Measurements from ENCODE around the gene CHMP4A.

CHMP4A gene

GRCh38 chr14:24212924-24213865 lies at the start of gene CHMP4A:
TSS of gene CHMP4A (minus strand) at chr14:24213488. CDS start at chr14:24213439, 49 bp downstream.
- DNase-seq (ENCODE audit: low read depth, low spot score) = peak; percentile 85
- POLR2A ChIA-PET = interaction anchor here (0.6 to 2.9 kb wide), 8 partner anchors 11 to 98 kb away, joined by 3 to 26 read pairs (median 4); partner anchors contain the start of genes DHRS1, NOP9, RABGGTA and TINF2
- TF ChIP-seq CTCF (IDR thresholded peaks at IDR 0.05; ENCODE audit: insufficient read depth, low read length, missing control alignments) = peak; percentile 36
- peak within 1 kb of the TSS; percentile 88 for H3K4me3 ChIP-seq (ENCODE audit: low read depth, low read length)
- CTCF ChIA-PET = interaction anchor here (0.7 to 5.3 kb wide), 13 partner anchors 9 to 155 kb away, joined by 3 to 89 read pairs (median 6); partner anchors contain the start of genes CIDEB, DHRS1, NOP9 and RABGGTA

GRCh38 chr14:24261969-24262327 lies 48.7 kb upstream of the CHMP4A start:
- DNase-seq (ENCODE audit: low read depth, low spot score) = no peak
- no peak for TF ChIP-seq CTCF (IDR thresholded peaks at IDR 0.05; ENCODE audit: insufficient read depth, low read length, missing control alignments)
- POLR2A ChIA-PET = interaction anchor here (0.6 kb wide), 1 partner anchor 653 kb away, joined by 3 read pairs; no protein-coding TSS in a partner anchor
- no peak overlapping the region for H3K4me3 ChIP-seq (ENCODE audit: low read depth, low read length)
- CTCF ChIA-PET = interaction anchor here (7.9 to 16.0 kb wide), 2 partner anchors 8 to 18 kb away, joined by 57 to 155 read pairs; partner anchors contain the start of genes RABGGTA and TINF2

- POLR2A ChIA-PET = interaction anchor here (0.6 kb wide), 1 partner anchor 653 kb away, joined by 3 read pairs; no protein-coding TSS in a partner anchor
- no peak for TF ChIP-seq CTCF (IDR thresholded peaks at IDR 0.05; ENCODE audit: insufficient read depth, low read length, missing control alignments)
- no peak for DNase-seq (ENCODE audit: low read depth, low spot score)
- H3K4me3 ChIP-seq (ENCODE audit: low read depth, low read length) = no peak overlapping the region
- CTCF ChIA-PET = interaction anchor here (0.7 to 16.0 kb wide), 3 partner anchors 9 to 47 kb away, joined by 3 to 155 read pairs (median 57); partner anchors contain the start of genes RABGGTA and TINF2
Observed at GRCh38 chr14:24261256-24261968, 48.1 kb upstream of the CHMP4A start.

- POLR2A ChIA-PET = no interaction called here
- DNase-seq (ENCODE audit: low read depth, low spot score) = no peak
- no peak for TF ChIP-seq CTCF (IDR thresholded peaks at IDR 0.05; ENCODE audit: insufficient read depth, low read length, missing control alignments)
- CTCF ChIA-PET = interaction anchor here (0.7 to 16.0 kb wide), 4 partner anchors 9 to 48 kb away, joined by 3 to 155 read pairs (median 30); partner anchors contain the start of genes RABGGTA and TINF2
- no peak overlapping the region for H3K4me3 ChIP-seq (ENCODE audit: low read depth, low read length)
Observed at GRCh38 chr14:24260780-24261157, 47.5 kb upstream of the CHMP4A start.

GRCh38 chr14:24260026-24260779 lies 46.9 kb upstream of the CHMP4A start:
- ChIA-PET CTCF (interaction anchor here (0.7 to 16.0 kb wide), 5 partner anchors 9 to 48 kb away, joined by 3 to 155 read pairs (median 7); partner anchors contain the start of genes RABGGTA and TINF2), POLR2A (no interaction called here)
- no peak for DNase-seq (ENCODE audit: low read depth, low spot score)
- H3K4me3 ChIP-seq (ENCODE audit: low read depth, low read length) = no peak overlapping the region
- no peak for TF ChIP-seq CTCF (IDR thresholded peaks at IDR 0.05; ENCODE audit: insufficient read depth, low read length, missing control alignments)
